HG03378 (cell line): ENCODE data around the gene CCL14.

Source experiments
- ATAC-seq: cut with Tn5 transposase; IDR thresholded peaks from one replicate; pipeline ENCODE4 v1.9.1; 2021; ENCODE audit warnings: mild to moderate bottlenecking, moderate library complexity; ENCODE audit not compliant: unreplicated experiment

Gene CCL14

DNA sequence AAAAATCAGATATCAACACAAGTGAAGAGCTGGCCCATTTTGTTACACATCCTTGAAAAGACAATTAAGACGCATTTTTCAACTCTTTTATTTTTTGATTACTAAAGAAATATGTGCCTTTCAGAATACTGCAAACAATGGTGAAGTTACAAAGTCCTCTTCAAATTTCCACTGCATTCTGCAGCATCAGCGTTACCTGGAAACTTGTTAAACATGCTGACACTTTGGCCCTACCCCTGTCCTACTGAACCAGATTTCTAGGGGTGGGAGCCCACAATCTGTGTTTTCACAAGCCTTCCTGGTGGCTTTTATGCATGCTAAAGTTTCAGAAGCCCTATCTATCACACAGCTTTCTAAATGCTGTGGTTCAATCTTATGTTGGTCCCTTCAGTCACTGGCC lies 4.5 kb upstream of the CCL14 start:
- ATAC-seq, result no peak

DNA sequence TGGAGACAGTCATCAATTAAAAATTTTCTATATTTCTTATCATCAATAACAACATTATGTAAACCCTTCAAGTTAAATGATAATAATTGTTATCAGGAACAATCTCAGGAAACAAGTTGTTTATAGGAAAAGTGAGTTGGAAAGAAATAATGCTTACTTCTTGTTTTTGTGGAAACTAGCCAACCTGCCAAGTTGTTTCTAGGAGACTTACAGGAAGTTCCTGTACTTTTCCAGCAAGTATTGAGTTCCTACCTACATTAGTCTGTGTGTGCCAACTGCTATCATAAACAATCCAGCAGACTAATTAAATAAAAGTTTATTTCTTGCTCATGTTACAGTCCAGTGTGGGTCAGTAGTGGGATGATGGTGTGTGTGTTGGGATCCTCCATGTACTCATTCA lies 1.6 kb upstream of the CCL14 start:
- ATAC-seq, result no peak

GRCh38 chr17:35984140-35984539 lies 2.4 kb downstream of the CCL14 start:
- no peak for ATAC-seq

DNA sequence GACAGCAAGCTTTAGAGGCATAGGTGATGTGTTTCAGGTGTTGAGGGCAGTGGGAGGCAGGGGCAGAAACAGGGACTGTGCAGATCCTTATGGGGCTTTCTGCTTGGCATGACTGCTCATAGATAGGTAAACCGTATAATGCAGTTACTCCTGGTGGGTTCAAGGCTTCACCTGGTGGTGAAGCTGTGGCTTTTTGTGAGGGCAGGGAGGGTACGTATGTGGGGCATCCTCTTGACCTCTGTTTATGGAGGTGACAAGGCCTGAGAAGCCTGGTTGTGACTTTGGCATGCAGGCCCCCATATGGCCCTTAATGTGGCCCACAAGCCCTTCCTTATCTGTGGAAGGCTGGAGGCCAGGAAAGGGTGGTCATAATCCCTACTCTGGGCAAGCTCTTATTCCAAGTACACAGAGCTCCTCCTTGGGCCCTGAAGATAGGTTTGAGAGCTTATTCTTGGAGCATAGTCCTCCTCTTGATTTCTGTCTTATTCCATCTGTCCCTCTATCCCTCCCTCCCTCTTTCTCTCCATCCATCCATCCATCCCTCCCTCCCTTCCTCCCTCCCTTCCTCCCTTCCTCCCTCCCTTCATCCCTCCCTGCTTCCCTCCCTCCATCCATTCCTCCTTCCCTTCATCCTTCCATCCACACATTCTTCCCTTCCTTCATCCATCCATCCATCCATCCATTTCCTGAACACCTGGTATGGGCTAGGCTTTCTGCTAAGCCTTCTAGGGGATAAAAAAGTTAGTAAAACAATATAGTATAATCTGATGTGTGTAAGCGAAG lies 3.9 kb downstream of the CCL14 start:
- ATAC-seq, result no peak

DNA sequence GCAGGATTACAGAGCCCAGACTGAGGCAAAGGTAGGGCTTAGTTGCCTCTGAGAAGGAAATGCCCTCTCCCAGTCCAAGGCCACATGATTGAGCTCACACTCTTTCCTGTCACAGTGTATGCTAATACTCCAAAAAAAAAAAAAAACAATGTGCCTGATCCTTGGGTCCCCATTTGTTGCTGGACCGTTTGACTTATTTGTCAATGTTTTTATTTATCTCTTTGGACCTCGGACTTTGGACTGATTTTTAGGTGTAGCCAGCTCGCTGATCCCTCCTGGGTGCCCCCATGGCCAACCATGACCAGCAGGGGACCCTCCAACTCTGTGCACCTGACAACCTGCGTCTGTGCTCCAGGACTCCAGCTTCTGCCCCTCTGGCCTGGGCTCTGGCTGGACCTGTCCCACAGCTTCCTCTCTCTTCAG lies 4.6 kb downstream of the CCL14 start:
- ATAC-seq, result no peak

DNA sequence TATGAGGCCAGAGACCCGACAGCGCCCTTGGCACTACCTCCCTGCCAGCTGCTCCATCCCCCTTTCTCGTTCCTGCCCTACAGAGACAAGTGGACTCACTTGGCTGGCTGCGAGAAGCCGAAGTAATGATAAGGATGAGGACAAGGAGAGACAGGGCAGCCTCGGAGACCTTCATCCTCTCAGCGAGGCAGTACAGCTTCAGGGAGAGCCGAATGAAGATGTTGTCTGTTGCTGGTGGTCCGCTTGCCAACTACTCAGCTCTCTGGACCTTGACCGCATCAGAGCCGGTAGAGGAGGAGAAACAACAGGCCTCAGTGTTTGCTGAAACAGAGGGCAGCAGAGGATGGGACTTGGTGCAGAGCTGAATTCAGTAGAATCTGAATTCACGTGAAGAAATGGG lies 5.3 kb downstream of the CCL14 start, which contains the start of gene CCL16:
Gene CCL16 (minus strand): TSS at position 252 of the 400 bp plus-strand sequence. CDS start 77 bp downstream, at position 175.
- ATAC-seq, result no peak

GRCh38 chr17:35978346-35978745 lies 8.2 kb downstream of the CCL14 start:
- ATAC-seq, result no peak

GRCh38 chr17:35977509-35977908 lies 9.0 kb downstream of the CCL14 start:
- ATAC-seq, result no peak

DNA sequence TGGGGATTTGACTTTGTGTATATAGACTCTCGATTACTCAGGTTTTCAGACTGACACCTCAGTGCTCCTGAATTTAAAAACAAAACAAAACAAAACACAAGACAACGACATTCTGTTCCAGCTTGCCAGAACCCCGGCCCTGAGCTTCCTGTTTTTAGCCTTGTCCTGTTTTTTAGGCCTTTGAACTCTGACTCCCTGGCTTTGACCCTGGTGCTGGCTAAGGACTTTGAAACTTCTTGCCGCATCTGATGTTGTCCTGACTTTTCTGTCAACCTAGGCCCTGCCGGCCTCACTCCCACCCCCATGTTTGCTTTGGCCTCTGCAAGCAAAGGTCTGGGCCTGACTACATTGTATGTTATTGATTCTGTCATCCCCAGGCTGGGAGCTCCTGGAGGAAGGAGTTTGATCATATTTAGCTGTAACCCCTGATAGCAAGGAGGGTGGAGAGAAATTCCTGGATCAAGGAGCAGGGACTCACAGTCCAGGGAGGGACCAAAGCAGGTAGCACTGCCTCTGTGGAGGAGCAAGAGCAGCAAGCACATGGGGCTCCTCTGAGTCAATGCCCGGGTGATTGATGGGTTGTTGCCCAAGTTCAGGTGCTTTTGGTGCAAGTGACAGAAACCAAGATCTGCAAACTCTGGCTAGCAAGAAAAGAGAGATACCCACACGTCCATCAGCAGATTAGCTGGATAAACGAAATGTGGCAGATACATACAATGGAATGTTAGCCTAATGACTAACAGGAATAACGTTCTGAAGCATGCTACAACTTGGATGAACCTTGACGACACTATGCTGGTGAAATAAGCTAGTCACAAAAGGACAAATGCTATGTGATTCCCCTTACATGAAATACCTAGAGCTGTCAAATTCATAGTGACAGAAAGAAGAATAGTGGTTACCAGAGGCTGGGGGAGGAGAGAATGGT lies 12.9 kb downstream of the CCL14 start:
- ATAC-seq, result no peak

DNA sequence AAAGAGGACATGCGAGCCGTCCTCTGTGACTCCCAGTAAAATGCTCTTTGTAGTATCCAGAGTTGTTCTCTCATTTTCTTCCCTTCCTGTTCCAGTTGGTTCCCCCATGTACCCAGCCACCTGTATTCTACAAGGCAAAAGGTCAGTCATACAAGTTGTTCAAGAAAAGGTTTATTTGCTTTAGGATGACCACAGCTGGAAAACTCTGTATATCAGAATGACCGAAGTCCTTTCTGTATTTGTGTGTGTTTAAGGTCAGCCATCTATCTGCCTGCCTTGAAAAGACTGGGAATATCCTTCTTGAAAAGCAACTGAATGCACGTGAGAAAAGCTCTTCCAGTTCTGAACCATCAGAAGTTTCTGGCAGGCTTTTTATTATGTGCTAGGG lies 13.6 kb downstream of the CCL14 start:
- no peak for ATAC-seq

DNA sequence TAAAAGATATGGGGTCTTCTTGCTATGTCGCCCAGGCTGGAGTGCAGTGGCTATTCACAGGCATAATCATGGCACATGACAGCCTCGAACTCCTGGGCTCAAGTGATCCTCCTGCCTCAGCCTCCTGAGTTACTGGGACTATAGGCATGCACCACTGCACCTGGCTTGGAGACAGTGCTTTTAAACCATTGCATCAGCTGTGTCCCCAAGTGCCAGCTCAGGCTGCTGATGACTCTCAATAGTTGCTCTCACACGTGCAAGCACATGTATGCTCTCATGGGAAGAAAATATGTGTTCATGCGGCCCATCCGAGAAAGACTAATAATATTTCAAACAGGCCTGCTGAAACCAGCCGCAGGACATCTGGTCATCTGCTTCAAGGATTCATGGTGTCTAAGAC lies 14.0 kb downstream of the CCL14 start:
- ATAC-seq, result no peak

DNA sequence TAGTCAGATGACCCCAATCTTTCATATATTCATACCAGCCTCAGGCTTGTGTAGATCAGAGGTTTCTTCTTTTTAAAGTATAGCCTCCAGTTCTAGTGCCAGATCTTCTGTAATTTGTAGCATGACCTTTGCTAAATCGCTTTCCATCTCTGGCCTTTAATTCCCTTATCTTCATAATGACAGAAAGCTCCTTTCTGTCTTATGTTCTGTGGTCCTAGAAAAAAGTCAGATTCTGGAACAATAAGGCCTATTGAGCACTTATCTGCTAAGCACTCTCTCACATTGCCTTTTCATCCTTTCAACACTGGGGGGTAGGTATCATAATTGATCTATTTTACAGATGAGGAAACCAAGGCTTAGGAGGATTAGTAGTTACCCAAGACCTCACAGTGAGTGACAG lies 14.5 kb downstream of the CCL14 start:
- no peak for ATAC-seq

GRCh38 chr17:35969558-35970380 lies 16.8 kb downstream of the CCL14 start:
- ATAC-seq, result no peak

DNA sequence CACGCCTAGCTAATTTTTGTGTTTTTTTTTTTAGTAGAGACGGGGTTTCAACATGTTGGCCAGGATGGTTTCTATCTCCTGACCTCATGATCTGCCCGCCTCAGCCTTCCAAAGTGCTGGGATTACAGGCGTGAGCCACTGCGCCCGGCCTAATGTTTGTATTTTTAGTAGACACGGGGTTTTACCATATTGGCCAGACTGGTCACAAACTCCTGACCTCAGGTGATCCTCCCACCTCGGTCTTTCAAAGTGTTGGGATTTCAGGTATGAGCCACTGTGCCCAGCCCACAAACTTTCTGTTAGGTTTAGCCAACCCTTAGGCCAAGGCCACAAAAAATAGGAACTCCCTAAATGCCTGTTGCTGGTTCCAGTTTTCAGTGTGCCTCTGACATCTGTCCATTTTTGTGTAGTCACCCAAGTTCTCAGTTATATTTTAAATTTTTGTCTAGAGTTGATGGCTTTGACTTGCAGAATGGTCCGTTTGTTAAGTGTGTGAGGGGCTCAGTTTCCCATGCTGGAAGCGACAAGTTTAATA lies 17.9 kb downstream of the CCL14 start:
- no peak for ATAC-seq

DNA sequence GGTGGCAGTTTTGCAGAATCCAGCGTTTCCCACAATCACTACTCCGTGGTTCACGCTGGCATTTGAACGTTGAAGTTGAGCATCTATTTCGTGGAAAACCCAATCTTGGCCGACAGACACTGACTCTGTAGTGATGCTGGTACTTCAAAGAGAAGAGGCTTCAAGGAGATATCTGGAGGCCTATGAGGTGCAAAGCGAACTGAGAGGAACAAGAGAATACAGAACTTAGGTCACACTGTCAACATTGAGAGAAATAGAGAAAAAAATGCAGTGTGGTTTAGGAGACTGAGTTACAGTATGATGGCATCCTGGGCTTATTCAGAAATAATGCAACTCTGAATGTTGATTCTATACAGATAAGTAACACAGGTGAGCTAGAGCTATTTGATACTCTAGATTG lies 21.3 kb downstream of the CCL14 start:
- ATAC-seq, result no peak

DNA sequence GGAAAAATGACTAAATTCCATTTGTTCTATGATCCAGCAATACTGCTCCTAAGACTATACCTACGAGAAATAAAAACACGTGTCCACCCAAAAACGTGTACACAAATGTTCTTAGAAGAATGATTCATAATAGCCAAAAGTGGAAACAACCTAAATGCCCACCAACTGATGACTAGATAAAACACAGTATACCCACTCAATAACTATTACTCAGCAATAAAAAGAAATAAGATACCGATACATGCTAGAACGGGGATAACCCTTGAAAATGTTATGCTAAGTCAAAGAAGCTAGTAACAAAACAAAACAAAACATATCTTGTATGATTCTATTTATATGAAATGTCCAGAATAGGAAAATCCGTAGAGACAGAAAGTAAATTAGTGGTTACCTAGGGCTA lies 22.9 kb downstream of the CCL14 start:
- ATAC-seq, result no peak

- ATAC-seq, result no peak
Observed at GRCh38 chr17:35953720-35954119, 32.8 kb downstream of the CCL14 start.

GRCh38 chr17:35949401-35949800 lies 37.1 kb downstream of the CCL14 start:
- ATAC-seq, result no peak

GRCh38 chr17:35948092-35948491 lies 38.4 kb downstream of the CCL14 start:
- no peak for ATAC-seq

DNA sequence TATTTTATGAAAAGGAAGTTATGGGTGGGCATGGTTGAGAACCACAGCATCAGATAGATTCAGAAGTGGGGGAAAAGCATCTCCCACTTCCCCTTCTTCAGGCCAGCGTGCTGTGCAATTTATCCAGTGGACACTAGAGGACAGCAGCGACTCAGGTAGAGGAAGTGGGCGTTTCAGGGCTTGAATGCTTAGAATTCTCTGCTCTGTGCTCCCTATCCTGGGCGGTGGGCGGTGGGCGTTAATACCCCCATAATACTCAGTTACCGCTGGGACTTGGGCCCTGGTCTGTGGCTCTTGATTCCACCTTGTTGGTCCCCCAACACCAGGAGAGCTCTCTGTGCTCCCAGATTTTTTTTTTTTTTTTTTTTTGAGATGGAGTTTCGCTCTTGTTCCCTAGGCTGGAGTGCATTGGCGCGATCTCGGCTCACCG lies 39.4 kb downstream of the CCL14 start:
- ATAC-seq, result no peak

DNA sequence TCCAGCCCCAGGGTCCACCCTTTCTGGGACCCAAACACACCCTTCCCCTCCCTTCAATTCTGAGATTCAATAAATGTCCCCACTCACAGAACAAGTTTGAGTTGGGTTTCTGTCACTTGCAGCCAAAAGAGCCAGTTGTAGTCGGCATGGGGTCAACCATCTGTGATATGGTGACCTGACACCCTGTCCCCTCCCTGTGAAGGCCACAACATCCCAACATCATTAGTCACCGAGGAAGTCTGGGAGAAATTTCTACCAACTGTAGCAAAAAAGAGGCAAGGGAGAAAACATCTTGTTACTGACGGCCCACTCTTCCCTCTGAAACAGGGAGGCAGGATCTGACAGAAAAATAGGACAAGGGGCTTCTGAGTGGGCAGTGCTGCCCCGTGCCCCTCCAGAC lies 42.4 kb downstream of the CCL14 start:
- no peak for ATAC-seq
